Right lung (tissue), 5 donors: ENCODE measurements around the gene HNRNPA3. TPM values are rescaled to one million over a fixed set of nuclear protein-coding genes. Genes with fewer than 3 reads are reported as not detected.
A peak's percentile ranks its signal among the peaks of the same experiment; 100 is the strongest.
"Not testable (repeated sequence)": the region's sequence is repeated elsewhere in the genome, so short reads cannot be mapped to it uniquely, and the experiment has no call there.

Experiments used
- DNase-seq, 2 donors: peaks; one replicate each; pipeline ENCODE4 v3.0.0-alpha.2; 2013
- polyA plus RNA-seq, 5 donors: library from polyadenylated mRNA; unstranded; fragments of 120-200 nt; gene quantifications; one replicate each; pipeline versions ENCODE4 v1.2.1 to v1.2.3, GENCODE V29; 2013; ENCODE audit warnings: inconsistent platforms in 1 of 5, low replicate concordance in 1 of 5; ENCODE audit not compliant: insufficient read length in 5 of 5, insufficient read depth in 1 of 5

HNRNPA3 gene
- polyA plus RNA-seq, 5 donors = 503 to 610 (median 584) TPM

DNA sequence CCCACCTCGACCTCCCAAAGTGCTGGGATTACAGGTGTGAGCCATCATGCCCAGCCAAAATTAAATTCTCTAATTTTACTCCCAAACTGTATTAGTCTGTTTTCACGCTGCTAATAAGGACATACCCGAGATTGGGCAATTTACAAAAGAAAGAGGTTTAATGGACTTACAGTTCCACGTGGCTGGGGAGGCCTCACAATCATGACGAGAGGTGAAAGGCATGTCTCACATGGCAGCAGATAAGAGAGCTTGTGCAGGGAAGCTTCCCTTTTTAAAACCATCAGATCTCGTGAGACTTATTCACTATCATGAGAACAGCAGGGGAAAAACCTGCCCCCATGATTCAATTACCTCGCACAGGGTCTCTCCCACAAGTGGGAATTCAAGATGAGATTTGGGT, 26.6 kb upstream of the HNRNPA3 start:
- not testable (repeated sequence) for DNase-seq

DNA sequence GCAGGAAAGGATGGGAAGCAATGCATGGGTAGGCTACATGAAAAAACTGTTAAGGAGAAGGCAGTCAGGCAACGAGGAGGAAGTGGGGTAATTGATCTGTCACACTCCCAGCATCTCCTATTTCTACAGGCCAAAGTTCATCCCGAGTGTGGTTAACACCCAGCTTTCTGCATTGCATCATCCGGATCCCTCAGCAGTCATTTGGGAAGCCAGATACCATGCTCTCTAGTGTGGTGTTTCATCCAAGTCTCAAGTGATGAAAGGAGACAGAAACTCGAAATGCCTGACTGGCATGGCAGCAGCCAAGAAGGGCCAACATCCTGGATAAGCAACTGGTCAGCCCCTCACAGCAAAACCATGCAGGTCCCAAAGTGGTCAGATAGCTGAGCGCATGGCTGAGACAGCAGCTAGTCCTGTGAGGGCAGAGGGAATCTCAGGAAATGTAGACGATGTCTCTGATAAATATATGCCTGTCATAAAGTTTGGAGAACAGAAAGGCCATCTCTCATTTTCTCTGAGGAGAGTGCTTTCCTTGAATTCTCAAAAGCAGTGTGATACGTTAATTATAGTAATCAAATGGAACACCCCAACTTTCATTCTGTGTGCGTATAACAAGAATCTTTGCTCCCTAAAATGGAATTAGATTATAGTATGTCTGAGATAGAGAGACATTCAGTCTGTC, 24.8 kb upstream of the HNRNPA3 start:
- DNase-seq = no peak

- DNase-seq = no peak
These were observed 23.8 kb upstream of the HNRNPA3 start for GRCh38 chr2:177188482-177189469.

DNA sequence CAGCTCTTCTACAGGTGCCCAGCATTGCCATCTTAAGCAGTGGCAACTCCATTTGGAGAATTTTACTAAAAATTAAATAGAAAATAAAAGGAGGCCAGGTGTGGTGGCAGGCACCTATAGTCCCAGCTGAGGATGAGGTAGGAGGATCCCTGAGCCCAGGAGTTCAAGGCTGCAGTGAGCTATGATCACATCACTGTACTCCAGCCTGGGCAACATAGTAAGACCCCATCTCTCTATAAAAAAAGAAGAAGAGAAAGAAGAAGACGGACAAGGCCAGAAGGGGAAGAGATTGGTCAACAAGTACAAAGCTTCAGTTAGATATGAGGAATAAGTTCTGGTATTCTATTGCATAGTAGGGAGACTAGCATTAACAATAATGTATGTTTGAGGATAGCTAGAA, 21.7 kb upstream of the HNRNPA3 start:
- DNase-seq = no peak

- DNase-seq = no peak
These were observed 19.8 kb upstream of the HNRNPA3 start for GRCh38 chr2:177192788-177193187.

GRCh38 chr2:177193240-177193639, 19.4 kb upstream of the HNRNPA3 start:
- DNase-seq = no peak

DNA sequence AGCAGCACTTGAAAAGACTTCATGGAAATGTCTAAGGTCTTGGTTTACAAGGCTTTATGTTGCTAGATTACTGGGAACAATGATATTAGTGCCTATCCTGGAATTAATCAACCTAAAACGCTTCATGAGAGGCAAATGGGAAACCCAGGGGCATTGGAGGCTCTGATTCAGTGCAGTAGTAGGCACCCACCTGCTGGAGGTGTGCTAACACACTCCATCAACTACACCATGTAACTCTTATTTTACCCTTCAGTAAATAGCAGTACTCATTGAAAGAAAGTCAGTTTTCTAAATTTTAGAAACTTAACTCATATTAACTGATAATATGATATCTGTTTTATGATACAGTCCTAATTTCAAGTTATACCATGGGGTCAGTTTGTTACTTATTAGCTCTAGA, 17.4 kb upstream of the HNRNPA3 start:
- no peak for DNase-seq

GRCh38 chr2:177200419-177200818, 12.2 kb upstream of the HNRNPA3 start:
- not testable (repeated sequence) for DNase-seq

GRCh38 chr2:177201919-177202346, 10.7 kb upstream of the HNRNPA3 start:
- no peak for DNase-seq

GRCh38 chr2:177204417-177204816, 8.2 kb upstream of the HNRNPA3 start:
- DNase-seq = no peak

DNA sequence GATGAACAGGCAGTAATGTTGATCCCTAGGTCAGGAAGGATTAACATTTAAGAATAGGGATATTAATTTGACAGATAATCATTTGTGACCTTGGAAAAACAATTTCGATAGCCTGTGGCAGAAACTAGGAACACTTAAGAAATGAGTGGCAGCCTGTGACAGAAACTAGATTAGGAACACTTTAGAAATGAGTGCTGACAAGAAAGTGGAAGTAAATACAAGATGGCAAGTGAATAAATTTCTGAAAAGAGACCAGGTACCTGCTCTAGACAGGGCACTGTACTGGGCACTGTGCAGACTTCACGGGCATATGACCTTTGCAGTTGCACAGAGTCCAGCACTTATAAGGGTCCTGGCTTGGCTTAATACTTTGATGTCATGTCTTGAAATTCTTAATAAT, 5.5 kb upstream of the HNRNPA3 start:
- no peak for DNase-seq

GRCh38 chr2:177211169-177211568, 1.4 kb upstream of the HNRNPA3 start:
- DNase-seq = peak in 1 of 2 donors; percentile 15

- DNase-seq = no peak
These were observed 953 bp upstream of the HNRNPA3 start for GRCh38 chr2:177211576-177212105.

DNA sequence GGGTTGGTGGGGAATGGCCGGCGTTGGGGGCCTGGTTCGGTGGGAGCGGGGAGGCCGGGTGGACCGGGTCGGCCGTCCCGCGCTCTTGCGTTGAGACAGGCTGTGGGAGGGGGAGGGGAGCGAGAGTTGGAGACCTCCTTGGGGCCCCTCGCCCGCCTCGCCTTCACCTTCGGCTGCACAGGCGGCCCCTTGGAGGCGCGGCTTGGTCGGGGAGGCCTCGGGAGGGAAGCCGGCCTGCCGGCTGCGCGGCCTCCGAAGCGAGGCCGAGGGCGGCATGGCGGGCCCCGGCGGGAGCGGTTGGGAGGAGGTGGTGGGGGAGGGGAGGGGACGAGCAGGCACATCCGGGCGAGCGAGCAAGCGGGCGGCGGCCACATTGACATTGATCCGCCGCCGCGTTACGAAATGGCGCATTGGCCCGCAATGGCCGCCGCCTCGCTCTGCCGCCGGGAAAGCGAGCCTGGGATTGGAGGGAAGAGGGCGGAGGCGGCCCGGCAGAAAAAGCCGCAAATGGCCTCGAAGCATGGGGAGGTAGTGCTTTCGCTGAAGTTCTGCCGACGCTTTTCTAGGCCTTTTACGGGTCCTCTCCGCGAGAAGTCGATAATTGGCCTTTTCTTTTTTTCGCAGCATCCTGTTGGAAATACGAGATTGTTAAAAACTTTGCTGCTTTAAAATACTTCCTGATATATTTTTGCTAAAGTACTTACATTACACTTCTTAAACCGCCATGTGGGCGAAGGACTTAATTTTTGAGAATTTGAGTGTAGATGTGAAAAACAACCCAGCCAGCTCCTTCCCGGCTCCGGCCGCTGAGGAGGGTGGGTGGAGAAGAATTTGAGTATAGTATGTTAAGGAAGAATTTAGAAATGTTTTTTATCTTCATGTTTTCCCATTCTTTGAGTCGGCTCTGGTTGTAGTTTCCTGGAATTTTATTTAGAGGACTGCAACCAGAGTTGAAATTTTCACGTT, 580 bp downstream of the HNRNPA3 start:
- DNase-seq = peak; percentile 89

- no peak for DNase-seq
These were observed 4.8 kb downstream of the HNRNPA3 start for GRCh38 chr2:177217247-177217843.

DNA sequence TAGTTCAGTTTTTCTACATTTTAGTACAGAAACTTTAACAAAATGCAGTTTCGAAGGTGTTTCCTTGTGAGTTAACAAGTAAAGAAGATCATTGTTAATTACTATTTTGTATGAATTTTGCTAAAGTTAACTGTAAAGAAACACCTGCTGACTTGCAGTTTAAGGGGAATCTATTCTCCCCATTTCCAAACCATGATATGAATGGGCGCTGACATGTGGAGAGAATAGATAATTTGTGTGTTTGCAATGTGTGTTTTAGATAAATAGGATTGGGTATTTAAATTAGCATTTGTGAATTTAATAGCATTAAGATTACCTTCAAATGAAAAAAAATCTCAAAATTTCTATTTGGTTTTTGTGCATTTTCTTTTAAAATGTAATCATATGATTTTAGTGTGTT, 7.2 kb downstream of the HNRNPA3 start:
- DNase-seq = not testable (repeated sequence)

GRCh38 chr2:177221534-177221933, 8.9 kb downstream of the HNRNPA3 start:
- no peak for DNase-seq

- DNase-seq = no peak
These were observed 9.4 kb downstream of the HNRNPA3 start for GRCh38 chr2:177221970-177222369.

- DNase-seq = not testable (repeated sequence)
These were observed 10.8 kb downstream of the HNRNPA3 start for GRCh38 chr2:177223436-177223835.

GRCh38 chr2:177225965-177226360, 13.4 kb downstream of the HNRNPA3 start:
- DNase-seq = no peak
